ENCODE results near the gene CLEC4E.

CLEC4E gene

DNA sequence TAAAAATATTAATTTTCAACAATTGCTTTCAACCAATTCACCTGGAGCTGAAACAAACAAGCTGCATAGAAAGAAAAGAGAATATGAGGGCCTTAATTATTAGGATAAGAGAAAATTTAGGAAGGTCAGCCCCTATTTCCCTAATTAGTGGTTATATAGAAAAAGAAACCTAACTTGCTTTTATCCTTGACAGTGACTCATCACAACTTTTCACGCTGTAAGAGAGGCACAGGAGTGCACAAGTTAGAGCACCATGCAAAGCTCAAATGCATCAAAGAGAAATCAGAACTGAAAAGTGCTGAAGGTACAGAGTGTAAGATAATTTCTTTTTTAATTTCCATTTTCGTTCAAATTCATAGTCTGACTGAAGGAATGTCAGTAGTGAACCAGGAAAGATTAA lies 22.7 kb downstream of the CLEC4E start:
- TF ChIP-seq, protein P1, sequence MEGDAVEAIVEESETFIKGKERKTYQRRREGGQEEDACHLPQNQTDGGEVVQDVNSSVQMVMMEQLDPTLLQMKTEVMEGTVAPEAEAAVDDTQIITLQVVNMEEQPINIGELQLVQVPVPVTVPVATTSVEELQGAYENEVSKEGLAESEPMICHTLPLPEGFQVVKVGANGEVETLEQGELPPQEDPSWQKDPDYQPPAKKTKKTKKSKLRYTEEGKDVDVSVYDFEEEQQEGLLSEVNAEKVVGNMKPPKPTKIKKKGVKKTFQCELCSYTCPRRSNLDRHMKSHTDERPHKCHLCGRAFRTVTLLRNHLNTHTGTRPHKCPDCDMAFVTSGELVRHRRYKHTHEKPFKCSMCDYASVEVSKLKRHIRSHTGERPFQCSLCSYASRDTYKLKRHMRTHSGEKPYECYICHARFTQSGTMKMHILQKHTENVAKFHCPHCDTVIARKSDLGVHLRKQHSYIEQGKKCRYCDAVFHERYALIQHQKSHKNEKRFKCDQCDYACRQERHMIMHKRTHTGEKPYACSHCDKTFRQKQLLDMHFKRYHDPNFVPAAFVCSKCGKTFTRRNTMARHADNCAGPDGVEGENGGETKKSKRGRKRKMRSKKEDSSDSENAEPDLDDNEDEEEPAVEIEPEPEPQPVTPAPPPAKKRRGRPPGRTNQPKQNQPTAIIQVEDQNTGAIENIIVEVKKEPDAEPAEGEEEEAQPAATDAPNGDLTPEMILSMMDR (IDR thresholded peaks at IDR 0.05; ENCODE audit: extremely low read depth, insufficient read depth, missing control alignments): no peak
- no peak for DNase-seq (ENCODE audit: low spot score)
- in situ Hi-C loops (cut with MboI; ENCODE audit: low pct_unique_long_range_greater_than_20kb, low sequenced_read_pairs, unreplicated experiment): no loop called here

DNA sequence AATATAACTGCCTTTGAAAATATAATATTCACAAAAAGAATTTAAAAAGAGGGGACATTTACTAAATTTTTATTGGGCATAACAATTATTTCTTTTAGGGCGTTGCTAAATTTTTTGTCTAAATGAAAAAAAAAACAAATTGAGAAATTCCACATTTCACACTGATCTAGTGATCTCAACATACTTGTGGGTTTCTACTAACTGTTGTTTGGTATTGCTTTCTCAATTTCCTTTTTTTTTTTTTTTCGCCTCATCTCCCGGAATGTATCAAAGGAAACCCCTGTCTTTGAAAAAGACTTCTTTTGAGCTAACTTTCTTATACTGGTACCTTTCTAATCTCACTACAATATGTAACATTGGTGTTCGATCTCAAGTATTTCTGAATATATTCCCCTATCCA lies 27.4 kb downstream of the CLEC4E start, which contains the start of gene CLEC4D:
Gene CLEC4D, plus strand, starts transcription at position 248 of the 400 bp plus-strand sequence. CDS start 230 bp downstream, outside the sequence.
- TF ChIP-seq, protein P1 (IDR thresholded peaks at IDR 0.05; ENCODE audit: extremely low read depth, insufficient read depth, missing control alignments): no peak
- no peak for DNase-seq (ENCODE audit: low spot score)
- in situ Hi-C loops (cut with MboI; ENCODE audit: low pct_unique_long_range_greater_than_20kb, low sequenced_read_pairs, unreplicated experiment): no loop called here

DNA sequence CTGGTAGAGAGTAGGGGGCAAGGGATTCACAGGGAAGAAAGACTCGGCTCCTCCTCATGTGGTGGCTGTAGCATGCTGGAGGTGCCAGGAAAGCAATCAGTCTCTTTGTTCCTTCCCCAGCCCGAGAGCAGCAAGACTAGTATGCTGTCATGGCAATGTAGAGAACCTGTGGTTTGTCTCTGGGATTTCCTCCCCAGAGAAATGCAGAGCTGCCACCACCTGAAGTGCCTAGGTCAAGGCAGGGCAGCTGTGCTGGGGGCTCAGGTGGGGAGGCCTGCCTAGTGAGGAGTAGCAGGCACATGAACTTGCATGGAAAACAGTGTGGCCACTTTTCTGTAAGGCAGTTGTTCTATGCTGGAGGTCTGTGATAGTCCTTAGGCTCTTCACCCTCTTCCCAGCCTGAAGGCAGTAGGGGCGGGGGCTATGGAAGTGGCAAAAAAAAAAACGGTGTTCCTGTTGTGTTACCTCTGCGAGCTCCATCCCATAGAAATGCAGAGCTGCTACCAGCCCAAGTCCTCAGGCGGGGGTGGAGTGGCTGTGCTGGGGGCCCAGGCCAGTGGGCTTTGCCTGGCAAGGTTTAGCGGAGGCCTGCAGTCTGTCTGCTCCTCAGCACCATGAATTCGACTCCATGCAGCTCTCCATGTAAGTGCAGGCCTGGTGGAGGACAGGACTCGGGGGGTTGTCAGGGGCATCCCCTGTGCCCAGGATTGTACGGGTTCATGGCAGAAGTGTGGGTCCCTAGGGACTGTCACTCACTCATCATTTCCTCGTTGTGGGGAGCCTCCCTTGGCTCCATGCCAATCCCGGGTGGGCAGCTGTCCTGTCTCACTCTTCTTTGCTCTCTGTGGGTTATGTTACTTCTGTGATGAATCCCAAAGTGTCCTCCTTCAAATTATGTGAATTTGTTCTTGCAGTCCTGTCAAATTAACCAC lies 31.5 kb downstream of the CLEC4E start:
- DNase-seq (ENCODE audit: low spot score): no peak
- in situ Hi-C loops (cut with MboI; ENCODE audit: low pct_unique_long_range_greater_than_20kb, low sequenced_read_pairs, unreplicated experiment): no loop called here

DNA sequence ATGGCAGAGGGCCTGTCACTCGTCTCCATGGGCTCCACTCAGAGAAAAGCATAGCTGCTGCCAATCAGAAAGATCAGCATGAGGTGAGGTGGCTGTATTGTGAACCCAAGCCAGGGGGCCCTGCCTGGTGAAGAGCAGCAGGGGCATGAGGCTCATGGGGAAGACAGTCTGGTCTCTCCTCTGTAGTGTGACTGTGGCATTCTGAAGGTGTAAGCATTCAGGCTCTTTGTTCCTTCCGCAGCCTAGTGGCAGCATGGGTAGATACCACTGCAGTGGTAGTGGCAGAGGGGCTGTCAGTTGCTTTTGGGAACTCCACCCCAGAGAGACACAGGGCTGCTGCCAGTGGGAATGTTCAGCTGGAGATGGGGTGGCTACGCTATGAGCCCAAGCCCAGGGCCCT lies 32.5 kb downstream of the CLEC4E start:
- no peak for DNase-seq (ENCODE audit: low spot score)
- TF ChIP-seq, protein P1 (IDR thresholded peaks at IDR 0.05; ENCODE audit: extremely low read depth, insufficient read depth, missing control alignments): no peak
- in situ Hi-C loops (cut with MboI; ENCODE audit: low pct_unique_long_range_greater_than_20kb, low sequenced_read_pairs, unreplicated experiment): no loop called here

More for the DNA sequence above, 31.5 kb downstream of the CLEC4E start:
- TF ChIP-seq, protein P1 (IDR thresholded peaks at IDR 0.05; ENCODE audit: extremely low read depth, insufficient read depth, missing control alignments): no peak

DNA sequence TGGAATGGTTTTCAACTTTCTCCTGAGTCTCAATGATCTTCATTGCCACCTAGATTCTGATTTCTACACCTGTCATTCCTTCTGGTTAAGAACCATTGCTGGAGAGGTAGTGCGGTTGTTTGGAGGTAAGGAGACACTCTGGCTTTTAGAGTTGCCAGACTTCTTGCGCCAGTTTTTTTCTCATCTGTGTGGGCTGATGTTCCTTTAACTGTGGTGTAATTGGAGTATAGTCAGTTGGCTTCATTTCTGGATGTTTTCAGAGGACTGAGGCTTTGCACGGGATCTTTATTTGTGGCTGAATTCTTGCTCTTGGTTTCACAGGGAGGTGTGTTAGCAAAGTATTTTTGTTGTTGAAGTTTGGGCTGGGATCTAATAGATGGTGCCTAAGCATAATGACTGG lies 33.1 kb downstream of the CLEC4E start:
- in situ Hi-C loops (cut with MboI; ENCODE audit: low pct_unique_long_range_greater_than_20kb, low sequenced_read_pairs, unreplicated experiment): no loop called here

DNA sequence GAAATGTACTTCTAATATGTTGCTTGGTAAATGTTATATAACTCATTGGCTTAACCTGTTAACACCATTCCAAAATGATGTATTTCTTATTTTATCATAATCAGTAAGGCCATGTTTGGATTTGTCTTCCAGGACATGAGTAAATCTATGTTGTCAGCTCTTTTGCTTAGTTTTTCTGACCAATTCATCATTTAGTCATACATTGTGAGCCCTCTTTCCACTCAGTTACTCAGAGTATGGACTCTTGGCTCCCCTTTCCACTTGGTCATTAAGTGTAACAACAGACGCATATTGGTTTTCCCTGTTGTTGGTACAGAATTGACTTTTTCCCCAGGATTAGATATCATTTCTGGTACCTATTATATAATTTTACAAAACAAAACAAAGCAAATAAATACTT lies 36.4 kb downstream of the CLEC4E start:
- DNase-seq (ENCODE audit: low spot score): no peak
- TF ChIP-seq, protein P1 (IDR thresholded peaks at IDR 0.05; ENCODE audit: extremely low read depth, insufficient read depth, missing control alignments): no peak
- in situ Hi-C loops (cut with MboI; ENCODE audit: low pct_unique_long_range_greater_than_20kb, low sequenced_read_pairs, unreplicated experiment): no loop called here

More for the DNA sequence above, 33.1 kb downstream of the CLEC4E start:
- TF ChIP-seq, protein P1 (IDR thresholded peaks at IDR 0.05; ENCODE audit: extremely low read depth, insufficient read depth, missing control alignments): no peak
- no peak for DNase-seq (ENCODE audit: low spot score)

Measured in GM13977 (cell line).